GM18520 (cell line): Measurements from ENCODE around the gene TBC1D19.
A peak's percentile ranks its signal among the peaks of the same experiment; 100 is the strongest.
"Not testable (repeated sequence)": the region's sequence is repeated elsewhere in the genome, so short reads cannot be mapped to it uniquely, and the experiment has no call there.

ENCODE experiments used
- ATAC-seq: cut with Tn5 transposase; IDR thresholded peaks from one replicate; pipeline ENCODE4 v1.9.1; 2021; ENCODE audit not compliant: unreplicated experiment

TBC1D19 gene

DNA sequence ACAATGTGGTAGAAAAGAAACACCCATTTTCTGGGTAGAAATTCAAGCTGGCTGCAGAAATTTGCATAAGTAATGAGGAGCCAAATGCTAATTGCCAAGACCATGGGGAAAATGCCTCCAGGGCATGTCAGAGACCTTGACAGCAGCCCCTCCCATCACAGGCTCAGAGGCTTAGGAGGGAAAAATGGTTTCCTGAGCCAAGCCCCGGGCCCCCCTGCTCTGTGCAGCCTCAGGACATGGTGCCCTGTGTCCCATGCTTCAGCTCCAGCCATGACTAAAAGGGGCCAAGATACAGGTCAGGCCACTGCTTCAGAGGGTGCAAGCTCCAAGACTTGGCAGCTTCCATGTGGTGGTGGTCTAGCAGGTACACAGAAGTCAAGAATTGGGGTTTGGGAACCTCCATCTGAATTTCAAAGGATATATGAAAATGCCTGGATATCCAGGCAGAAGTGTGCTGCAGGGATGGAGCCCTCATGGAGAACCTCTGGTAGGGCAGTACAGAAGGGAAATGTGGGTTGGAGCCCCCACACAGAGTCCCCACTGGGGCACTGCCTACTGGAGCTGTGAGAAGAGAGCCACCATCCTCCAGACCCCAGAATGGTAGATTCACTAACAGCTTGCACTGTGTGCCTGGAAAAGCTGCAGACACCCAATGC lies 95.3 kb downstream of the TBC1D19 start:
- not testable (repeated sequence) for ATAC-seq

DNA sequence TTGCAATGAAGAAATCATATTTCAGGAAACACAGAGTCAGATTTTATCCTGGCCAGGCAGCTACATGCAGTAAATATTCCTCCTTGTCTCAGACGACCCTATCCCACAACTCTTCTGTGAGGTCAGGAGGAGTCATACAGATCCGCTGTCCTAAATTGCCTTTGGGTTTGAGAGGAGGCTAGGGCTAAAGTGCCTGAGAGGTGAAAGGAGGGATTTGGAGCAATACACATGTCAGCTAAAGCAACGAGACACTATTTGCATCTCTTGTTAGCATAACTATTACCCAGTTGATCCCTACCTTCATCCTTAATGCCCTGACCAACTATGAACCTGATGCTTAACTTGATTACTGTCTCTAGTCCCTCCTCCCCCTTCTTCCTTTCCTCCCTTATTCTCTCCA lies 98.6 kb downstream of the TBC1D19 start:
- ATAC-seq: no peak

DNA sequence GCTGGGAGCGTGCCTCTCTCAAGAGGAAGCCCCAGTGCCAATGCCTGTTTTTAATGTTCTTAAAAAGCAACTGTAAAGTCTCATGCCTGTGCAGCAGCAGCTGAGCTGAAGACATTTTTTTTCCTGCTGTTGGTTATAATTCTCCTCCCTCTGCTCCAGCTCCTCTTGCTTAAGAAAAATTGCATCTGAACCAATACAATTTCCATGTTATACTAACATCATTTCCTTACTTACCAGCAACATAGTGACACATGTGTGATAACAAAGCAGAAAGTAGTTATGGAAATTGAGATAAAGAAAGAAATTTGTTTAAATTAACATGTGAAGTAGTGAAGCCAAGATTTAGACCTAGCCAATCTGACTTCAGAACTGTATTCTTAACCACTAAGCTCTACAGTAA lies 101.4 kb downstream of the TBC1D19 start:
- ATAC-seq: no peak

DNA sequence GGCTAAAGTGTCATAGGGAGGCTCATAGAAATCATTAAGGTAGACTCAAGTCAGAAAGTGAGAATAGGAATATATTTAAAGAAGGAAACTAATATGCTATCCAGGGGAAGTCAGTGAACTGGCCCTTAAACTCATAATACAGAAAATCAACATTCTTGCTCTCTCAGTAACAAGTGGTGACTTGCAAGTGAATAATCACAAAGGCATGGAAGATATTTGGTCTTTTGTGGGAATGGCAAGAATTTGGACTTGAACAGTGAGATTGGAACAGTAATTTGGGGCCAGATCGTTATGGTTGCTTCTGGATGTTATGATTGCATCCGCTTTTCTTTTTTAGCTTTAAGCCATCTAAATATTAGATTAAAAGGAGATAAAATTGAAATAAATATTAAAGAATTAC lies 103.8 kb downstream of the TBC1D19 start:
- ATAC-seq: no peak

DNA sequence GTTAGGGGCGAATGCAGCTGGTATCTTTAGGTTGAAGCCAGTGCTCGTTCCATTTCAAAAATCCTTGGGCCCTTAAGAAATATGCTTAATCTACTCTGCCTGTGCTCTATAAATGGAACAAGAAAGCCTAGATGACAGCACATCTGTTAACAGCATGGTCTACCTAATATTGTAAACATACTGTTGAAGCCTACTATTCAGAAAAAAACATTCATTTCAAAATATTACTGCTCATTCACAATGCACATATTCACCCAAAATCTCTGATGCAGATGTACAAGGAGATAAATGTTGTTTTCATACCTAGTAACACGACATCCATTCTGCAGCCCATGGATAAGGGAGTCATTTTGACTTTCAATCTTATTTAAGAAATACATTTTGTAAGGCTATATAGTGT lies 106.6 kb downstream of the TBC1D19 start:
- no peak for ATAC-seq

DNA sequence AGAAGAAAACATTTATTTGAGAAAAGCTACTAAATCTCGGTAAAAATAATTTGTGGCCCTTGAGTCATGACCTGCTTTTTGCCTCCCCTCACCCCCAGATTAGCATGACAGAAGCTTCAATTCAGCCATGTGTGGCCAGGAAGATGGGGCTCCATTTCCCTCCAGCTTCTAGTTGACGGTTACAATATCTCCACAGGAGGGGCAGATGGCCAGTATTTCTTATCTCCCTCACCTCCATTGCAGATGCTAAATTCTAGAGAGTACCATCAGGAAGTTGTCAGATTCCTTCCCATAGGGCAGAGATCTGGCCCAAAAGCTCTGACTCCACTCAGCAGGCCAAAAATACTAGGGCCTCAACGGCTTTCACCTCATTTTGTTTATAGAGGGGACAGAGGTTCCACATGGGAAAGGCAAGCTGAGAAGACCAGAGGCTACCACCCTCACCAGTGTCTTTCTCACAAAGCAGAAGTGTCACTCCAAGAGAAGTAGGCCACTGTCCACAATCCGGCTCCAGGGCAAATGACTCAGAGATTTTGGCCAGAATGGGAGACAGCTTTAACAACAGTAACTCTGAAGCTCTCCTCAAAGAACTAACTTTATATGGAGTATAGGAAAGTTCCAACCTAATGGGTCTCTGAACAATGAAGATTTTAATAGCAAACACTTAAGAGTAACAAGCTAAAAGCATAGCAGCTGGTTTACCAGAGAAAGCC lies 108.3 kb downstream of the TBC1D19 start:
- ATAC-seq: no peak

DNA sequence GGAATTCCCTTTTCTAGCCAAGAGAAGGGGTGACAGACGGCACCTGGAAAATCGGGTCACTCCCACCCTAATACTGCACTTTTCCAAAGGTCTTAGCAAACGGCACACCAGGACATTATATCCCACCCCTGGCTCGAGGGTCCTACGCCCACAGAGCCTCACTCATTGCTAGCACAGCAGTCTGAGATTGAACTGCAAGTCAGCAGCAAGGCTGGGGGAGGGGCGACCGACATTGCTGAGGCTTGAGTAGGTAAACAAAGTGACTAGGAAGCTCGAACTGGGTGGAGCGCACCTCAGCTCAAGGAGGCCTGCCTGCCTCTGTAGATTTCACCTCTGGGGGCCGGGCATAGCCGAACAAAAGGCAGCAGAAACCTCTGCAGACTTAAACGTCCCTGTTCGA lies 110.2 kb downstream of the TBC1D19 start:
- ATAC-seq: not testable (repeated sequence)

DNA sequence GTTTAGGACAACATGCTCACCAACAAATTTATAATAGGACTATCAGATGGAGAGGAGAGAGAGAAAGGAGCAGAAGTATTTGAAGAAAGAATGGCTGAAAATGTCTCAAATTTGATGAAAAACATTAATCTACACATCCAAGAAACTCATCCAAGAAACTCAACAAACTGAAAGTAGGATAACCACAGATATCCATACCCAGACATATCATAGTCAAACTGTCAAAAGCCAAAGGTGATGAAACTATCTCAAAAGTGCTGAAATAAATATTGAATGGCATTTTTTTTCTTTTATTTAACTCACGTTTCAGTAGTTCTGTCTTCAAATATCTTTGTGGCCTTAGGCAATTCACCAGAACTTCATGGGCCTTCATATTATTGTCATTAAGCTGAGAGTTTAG lies 116.2 kb downstream of the TBC1D19 start:
- ATAC-seq: no peak

DNA sequence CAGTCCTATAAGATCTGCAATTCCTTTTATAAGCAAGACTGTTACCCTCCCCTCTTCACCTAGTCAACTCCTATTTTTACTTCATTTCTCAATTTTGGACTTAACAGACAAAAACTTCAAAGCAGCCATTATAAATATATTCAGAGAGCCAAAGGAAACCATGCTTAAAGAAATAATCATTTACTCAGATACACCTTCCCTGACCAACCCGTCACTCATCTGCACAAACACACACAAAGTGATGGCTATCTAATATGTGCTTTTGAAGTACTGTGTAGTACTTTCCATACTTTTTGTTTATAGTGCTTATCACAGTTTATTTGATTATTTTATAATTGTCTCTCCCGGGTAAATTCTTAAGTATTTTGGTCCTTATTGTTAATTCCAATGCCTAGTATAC lies 117.2 kb downstream of the TBC1D19 start:
- no peak for ATAC-seq

DNA sequence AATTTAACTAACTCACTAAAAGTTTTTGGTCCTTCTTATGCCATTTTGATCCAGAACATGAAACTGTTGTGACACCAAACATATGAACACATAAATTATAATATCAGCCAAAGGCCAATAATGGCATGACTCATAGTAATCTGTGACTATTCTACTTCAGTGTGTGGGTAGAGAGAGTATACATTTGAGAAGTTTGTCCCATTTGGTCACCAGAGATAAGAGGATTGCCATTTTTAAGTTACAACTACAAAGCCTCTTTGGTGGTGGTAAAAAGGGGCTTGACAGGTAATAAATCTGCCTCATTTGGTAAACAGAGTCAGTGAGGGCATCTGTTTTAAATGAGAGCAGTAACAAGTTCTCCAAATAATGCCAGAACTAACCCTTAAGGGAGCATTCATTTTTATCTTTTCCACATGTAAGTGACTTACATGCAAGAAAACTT lies 117.9 kb downstream of the TBC1D19 start:
- ATAC-seq: no peak

DNA sequence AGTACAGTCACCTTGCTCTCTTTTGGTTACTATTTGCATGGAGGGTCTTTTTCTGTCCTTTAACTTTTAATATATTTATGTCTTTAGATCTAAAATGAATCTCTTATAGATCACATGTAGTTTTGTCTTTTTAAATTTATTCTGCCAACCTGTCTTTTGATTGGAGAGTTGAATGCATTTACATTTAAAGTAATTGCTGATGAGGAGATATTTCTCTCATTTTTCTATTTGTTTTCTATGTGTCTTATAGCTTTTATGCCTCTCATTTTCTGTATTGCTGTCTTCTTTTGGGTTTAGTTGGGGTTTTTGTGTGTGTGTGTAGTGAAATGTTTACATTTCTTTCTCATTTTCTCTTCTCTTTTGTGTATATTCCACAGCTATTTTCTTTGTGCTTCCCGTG lies 123.5 kb downstream of the TBC1D19 start:
- no peak for ATAC-seq

DNA sequence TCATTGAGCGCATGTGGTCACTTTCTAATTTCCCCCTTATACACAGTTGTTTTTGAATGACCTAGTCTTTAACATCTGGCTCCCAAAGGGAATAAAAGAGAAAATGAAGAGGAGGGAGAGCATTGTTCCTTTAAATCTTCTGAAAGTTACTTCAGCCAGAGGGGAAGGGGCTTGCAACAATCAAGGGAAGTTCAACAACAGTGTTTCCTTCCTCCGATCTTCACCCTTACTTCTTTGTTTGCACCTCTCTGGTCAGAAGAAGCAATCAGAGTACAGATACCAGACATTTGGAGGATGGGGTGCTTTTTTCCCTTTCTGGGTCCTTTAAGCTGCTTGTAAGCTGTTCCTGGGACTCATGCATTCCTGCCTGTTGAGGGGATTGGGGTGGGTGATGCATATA lies 125.4 kb downstream of the TBC1D19 start:
- ATAC-seq: no peak

DNA sequence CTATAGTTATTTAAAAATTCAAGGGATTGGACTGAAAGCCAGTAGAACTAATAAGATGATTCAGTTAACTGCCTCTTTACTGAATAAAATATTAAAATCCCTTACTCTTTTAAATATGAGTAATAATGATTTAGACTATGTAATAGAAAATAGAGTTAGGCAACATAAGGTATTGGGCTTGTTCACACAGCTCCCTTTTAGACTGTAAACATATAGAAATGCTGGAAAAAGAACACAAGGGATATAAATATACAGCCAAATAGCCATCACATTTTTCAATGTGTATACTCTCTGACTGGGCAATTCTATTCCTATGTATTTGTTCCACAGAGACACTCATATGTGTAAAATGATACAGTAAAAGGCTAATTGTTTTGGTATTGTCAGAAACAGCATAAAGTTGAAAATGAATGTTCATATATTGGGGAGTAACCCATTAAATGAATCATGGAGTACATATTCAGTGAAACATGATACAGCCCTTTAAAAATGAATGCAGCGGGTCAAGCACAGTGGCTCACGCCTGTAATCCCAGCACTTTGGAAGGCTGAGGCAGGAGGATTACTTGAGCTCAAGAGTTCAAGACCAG lies 129.8 kb downstream of the TBC1D19 start:
- ATAC-seq: no peak

DNA sequence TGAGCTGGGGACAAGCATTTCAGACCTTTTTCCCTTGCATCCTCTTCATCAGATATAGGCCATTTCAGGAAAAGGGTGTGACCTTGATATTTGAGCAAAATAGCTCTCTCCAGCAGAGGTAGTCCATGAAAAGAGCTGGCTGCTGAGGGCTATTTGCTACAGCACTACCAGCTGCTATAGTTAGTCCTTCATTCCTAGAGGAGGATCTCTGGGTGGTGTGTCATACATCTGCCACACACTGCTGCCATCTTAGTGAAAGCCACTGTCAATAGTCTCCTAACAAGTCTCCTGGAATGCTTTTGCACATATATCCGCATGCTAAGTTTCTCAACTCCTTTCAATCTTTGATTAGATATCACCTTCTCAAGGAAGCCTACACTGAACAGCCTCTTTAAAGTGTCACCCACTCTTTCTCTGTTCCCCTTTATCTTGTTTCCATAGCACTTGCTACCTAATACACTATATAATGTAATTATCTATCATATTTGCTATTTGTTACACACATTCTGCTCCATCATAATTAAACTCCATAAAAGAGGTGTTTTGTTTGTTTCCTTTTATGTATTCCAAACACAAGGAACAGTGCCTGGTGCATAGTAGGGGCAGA lies 131.9 kb downstream of the TBC1D19 start:
- no peak for ATAC-seq

DNA sequence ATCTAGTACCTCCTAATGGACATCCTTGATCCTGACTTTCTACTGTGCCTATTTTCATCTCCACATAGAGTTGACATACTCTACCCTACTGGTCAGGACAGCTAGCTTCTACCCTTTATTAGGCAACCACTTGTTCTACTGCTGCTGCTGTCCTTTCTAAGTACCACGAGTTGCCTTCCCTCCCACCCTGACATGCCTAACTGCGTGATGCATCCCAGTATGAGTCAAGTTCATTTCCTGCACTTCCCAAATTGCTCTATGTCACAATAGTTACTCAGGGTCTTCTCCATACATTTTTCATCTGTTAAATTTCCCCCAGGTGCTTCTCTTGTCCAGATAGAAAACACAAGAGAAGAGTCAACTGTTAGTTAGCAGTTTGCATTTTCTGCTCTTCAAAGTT lies 133.4 kb downstream of the TBC1D19 start:
- no peak for ATAC-seq

DNA sequence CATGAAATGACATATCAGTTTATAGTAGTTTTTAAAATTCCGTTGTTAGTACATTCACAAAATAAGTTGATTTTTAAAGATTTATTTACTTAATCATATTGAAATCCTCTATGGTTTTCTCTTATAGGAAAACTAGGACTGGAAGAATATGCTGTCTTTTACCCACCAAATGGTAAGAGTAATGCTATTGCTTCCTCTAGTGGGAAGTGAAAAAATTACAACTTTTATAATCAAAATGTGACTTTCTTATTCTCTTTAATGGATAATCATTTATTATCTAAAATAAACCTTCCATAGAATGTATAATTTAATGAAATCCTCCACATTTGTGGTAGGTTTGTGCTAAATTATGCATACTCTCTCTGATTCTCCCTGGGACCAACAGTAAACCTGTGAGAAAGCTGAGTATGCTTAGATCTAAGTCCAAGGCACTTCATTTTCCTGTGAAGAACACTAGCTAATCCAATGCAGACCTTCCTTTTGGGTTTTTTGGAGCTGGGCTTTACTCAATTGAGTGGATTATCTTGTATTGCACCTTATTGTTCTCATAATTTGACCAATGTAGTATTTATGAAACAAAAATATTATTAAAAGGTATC lies 136.2 kb downstream of the TBC1D19 start:
- ATAC-seq: no peak

DNA sequence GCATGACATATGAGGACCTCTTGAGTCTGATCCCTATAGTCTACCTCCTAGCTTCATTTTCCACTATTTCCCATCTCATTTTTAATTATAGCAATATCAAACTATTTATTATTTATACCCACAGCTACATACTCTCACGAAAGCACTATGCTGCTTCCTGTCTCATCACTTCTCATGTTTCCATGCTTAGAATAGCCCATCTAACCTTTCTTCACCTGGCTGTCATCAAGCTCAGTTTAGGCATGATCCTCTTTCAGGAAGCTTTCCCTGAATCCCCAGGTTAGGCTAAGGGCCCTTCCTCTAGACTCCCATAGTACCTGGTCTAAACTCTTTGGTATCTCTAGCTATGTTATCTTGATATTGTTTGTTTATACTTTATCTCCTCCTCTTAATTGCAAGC lies 137.8 kb downstream of the TBC1D19 start:
- ATAC-seq: no peak

DNA sequence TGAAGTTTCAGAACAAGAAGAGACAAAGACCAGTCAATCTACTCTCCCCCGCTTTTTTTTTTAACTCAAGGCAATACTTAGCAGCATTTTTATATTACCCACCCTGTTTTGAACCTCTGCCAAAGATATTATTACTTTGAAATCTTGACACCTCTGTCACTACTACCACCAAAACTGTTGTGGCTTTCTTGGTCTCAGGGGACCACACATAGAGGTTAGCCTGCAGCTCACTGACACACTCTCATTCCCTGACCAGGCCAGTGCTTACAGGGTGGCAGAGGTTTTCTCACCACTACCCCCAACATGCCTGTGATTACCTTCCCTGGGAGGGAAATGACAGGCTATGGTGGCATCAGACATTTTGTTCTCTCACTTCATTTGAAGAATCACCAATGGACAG lies 139.3 kb downstream of the TBC1D19 start:
- ATAC-seq: peak; percentile 99

DNA sequence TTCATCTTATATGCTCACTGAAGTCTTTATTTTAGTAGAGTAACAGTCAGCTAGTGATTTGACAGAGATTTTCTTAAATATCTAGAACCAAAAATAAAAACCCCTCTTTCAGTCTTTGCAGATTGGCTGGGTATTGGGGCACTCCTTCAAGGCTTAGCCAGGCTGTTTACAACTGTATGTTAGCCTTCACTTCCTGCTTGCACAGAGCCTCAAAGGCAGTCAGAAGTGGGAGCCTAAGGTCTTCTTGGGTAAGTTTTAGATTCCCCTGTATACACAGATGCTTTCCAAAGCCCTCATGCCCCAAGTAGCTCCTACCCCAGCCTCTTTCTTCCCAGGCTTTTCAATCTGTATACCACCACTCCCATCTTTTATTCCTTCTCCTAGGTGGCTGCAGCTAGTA lies 140.7 kb downstream of the TBC1D19 start:
- ATAC-seq: no peak

DNA sequence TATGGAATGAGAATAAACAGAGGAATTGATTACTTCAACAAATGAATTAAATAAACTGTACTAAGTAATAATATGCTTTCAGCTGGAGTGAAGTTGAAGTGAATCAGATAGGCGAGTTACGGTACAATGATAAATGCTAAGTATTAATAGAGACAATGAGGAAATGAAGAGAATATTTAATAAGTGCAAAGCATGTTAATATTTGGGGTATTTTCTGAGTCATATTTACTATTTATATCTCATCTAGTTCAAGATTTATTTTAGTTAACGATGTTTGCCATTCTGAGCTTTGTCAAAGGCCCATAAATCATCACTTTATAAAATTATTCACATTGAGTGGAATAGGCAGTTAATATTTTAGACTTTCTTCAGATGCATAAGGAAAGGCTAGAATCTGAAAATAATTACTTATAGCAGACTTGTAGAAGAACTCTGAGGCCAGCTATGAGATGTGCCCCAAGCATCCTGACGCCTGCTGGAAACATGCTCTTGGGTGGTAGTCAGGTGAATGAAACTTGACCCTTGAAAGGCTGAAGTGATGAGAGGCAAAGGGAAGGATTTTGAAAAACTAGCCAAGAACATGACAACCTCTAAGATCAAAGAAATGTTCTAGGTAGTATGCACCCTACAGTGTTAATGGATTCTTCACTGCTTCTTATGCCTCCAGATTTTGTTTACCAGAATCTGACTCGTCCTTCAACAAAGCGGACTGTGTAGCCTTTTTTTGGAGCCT lies 142.9 kb downstream of the TBC1D19 start:
- no peak for ATAC-seq

DNA sequence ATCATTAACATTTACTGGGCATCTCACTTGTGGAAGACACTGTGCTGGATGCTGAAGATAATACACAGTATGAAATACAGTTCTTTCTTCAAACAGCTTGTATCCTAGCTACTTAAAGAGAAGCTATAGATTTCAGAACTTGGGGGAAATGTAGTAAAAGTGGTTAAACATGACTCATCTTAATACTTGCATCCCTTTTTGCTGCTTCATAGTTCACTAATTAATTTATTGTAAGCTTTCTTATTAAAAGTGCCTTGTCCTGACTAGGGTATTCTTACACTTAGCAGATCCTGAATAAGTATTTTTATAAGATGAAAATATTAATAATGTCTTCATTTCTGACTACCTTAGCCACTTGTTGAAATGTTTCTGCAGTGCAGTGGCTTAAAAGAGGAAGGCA lies 144.0 kb downstream of the TBC1D19 start:
- ATAC-seq: no peak
